ENCODE measurements around the gene A4GNT.

Gene A4GNT

GRCh38 chr3:138078096-138078495, 54.1 kb downstream of the A4GNT start:
- no peak for DNase-seq

Data from effector CD8-positive, alpha-beta T cell (primary cell).